OCI-LY7 (cell line): ENCODE results near the gene TMEM218. TPM values are rescaled to one million over a fixed set of nuclear protein-coding genes. Genes with fewer than 3 reads are reported as not detected.
"Not testable (repeated sequence)": the region's sequence is repeated elsewhere in the genome, so short reads cannot be mapped to it uniquely, and the experiment has no call there.

Source experiments
- BruUV-seq: library from RNA; stranded (reverse); fragments of 400-500 nt; replicated peaks from 2 replicates; lab custom pipeline; 2021; lab: Mats Ljungman, UMichigan
- CTCF ChIA-PET: fragments of 300-600 bp; sonication (Branson Sonifier 250); formaldehyde crosslinking; loops from one replicate; lab custom pipeline; 2022; ENCODE audit warnings: antibody characterized with exemption; ENCODE audit not compliant: unreplicated experiment; lab: Charles Lee
- POLR2A ChIA-PET: fragments of 300-600 bp; sonication (Branson Sonifier 250); formaldehyde crosslinking; loops from one replicate; lab custom pipeline; 2022; ENCODE audit warnings: antibody characterized with exemption; lab: Charles Lee
- DNase-seq: peaks from one replicate; pipeline ENCODE4 v3.0.0-alpha.2; 2015; ENCODE audit warnings: low spot score
- H2AFZ ChIP-seq: fragments of 200-600 bp; sonication (generic), shearing (Covaris generic); 2 replicates; pipeline ENCODE4 v1.6.1; 2014; ENCODE audit warnings: mild to moderate bottlenecking, antibody characterized with exemption, low read length, moderate library complexity
- H3K27ac ChIP-seq: fragments of 200-600 bp; sonication (generic); 2 replicates; pipeline ENCODE4 v1.5.1; 2014; ENCODE audit warnings: mixed run types, low read depth, mild to moderate bottlenecking, moderate library complexity, low read length, inconsistent platforms; ENCODE audit not compliant: poor library complexity, severe bottlenecking
- H3K36me3 ChIP-seq: fragments of 200-600 bp; sonication (generic); 2 replicates; pipeline ENCODE4 v1.6.1; 2014; ENCODE audit warnings: mild to moderate bottlenecking, antibody characterized with exemption, low read length, moderate library complexity, mixed read lengths; ENCODE audit not compliant: insufficient read depth
- H3K4me1 ChIP-seq: fragments of 200-600 bp; sonication (generic); 2 replicates; pipeline ENCODE4 v1.5.1; 2014; ENCODE audit warnings: mild to moderate bottlenecking, low read length; ENCODE audit not compliant: insufficient read depth, poor library complexity, severe bottlenecking
- H3K4me2 ChIP-seq: fragments of 200-600 bp; sonication (generic); 2 replicates; pipeline ENCODE4 v1.6.1; 2014; ENCODE audit warnings: mild to moderate bottlenecking, low read length
- H3K4me3 ChIP-seq: fragments of 200-600 bp; sonication (generic); 2 replicates; pipeline ENCODE4 v1.5.1; 2014; ENCODE audit warnings: mild to moderate bottlenecking, low read depth, low read length; ENCODE audit not compliant: poor library complexity, severe bottlenecking
- H3K79me2 ChIP-seq: fragments of 200-600 bp; sonication (generic); 2 replicates; pipeline ENCODE4 v1.6.1; 2016; ENCODE audit warnings: low read depth, mild to moderate bottlenecking, low read length, moderate library complexity, mixed read lengths; ENCODE audit not compliant: insufficient read depth
- H3K9me2 ChIP-seq: fragments of 200-600 bp; sonication (generic); 2 replicates; pipeline ENCODE4 v1.6.1; 2016; ENCODE audit warnings: mild to moderate bottlenecking, low read length, mixed read lengths; ENCODE audit not compliant: insufficient read depth
- H3K9me3 ChIP-seq: fragments of 200-600 bp; sonication (generic); 2 replicates; pipeline ENCODE4 v1.6.1; 2014; ENCODE audit warnings: mild to moderate bottlenecking, mixed run types, low read length, mixed read lengths
- H4K20me1 ChIP-seq: fragments of 200-600 bp; sonication (generic); 2 replicates; pipeline ENCODE4 v1.6.1; 2014; ENCODE audit warnings: mild to moderate bottlenecking, antibody characterized with exemption, low read length, moderate library complexity, mixed read lengths; ENCODE audit not compliant: insufficient read depth
- CTCF ChIP-seq: fragments of 200-600 bp; sonication (generic); conservative IDR thresholded peaks from 2 replicates; pipeline ENCODE4 v1.5.1; 2014; ENCODE audit warnings: mild to moderate bottlenecking, antibody characterized with exemption, low read length, moderate library complexity, mixed read lengths
- EZH2phosphoT487 ChIP-seq: fragments of 200-600 bp; sonication (generic); IDR thresholded peaks from 2 replicates; pipeline ENCODE4 v1.6.1; 2018; ENCODE audit warnings: low read depth, borderline replicate concordance, mild to moderate bottlenecking, mixed run types, antibody characterized with exemption, low read length, moderate library complexity, mixed read lengths
- intact Hi-C: fragments of 100-400 bp; cut with micrococcal nuclease; formaldehyde crosslinking; loops from one replicate; pipeline ENCODE4 v1.10.0; 2022; ENCODE audit not compliant: unreplicated experiment
- total RNA-seq, 2 experiments: library from RNA; depleted of rRNA in 1 of 2; stranded (reverse); fragments of >200 nt in 1 of 2; shearing (Covaris generic) in 1 of 2; gene quantifications; 2 replicates each; pipeline ENCODE4 v1.2.3, GENCODE V29; 2014 to 2022

The TMEM218 gene
- total RNA-seq, 2 experiments from 2014 or later: 24.4 to 28.1 TPM

GRCh38 chr11:125091247-125091876 is 20.1 kb downstream of the TMEM218 start:
- no peaks in the 10 kb centered on the region for H3K9me3 ChIP-seq
- intact Hi-C loops: loop anchor here (1.0 to 2.0 kb wide), 2 partner anchors 50 to 257 kb away; no protein-coding TSS in a partner anchor
- peak; percentile 86 for TF ChIP-seq CTCF
- no peak for TF ChIP-seq EZH2phosphoT487
- H4K20me1 ChIP-seq: no peaks in the 10 kb centered on the region
- ChIA-PET CTCF (interaction anchor here (0.6 to 1.6 kb wide), 10 partner anchors 12 to 56 kb away, joined by 3 to 12 read pairs (median 4); no protein-coding TSS in a partner anchor), POLR2A (interaction anchor here (0.6 to 1.2 kb wide), 6 partner anchors 15 to 199 kb away, joined by 3 to 5 read pairs (median 4); no protein-coding TSS in a partner anchor)
- H3K4me2 ChIP-seq: no peak overlapping the region
- H3K79me2 ChIP-seq: no peaks in the 10 kb centered on the region
- H2AFZ ChIP-seq: peak overlapping the region; percentile 50; the same call in 1 of the 2 replicates
- H3K27ac ChIP-seq: no peak overlapping the region
- H3K4me3 ChIP-seq: no peak overlapping the region
- no peaks in the 10 kb centered on the region for H3K4me1 ChIP-seq
- H3K36me3 ChIP-seq: 0 out of 2 replicates have a peak, but pooled peaks cover 4% of the 10 kb centered on the region
- no TSS peak for BruUV-seq
- DNase-seq: peak; percentile 62
- no peaks in the 10 kb centered on the region for H3K9me2 ChIP-seq

DNA sequence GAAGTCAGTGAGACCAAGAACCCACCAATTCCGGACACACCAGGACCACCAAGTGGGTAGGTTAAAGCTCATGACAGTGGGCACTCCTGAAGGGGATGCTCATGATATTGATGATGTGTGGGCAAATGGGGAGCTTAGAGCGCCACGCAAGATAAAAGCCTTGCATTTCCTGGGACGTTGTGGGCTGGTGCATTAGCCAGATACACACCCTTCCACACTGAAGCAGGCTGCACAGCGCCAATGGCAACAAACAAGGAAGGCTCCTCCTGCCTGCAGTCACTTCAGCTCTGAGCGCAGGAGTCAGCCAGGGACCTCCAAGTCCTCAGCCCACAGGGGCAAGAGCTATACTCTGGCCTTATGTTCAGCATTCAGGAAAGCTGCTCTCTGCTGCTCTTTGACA is 20.6 kb downstream of the TMEM218 start:
- CTCF ChIA-PET: interaction anchor here (0.6 to 1.6 kb wide), 10 partner anchors 12 to 171 kb away, joined by 3 to 12 read pairs (median 4); no protein-coding TSS in a partner anchor
- no peak overlapping the region for H2AFZ ChIP-seq
- BruUV-seq: no TSS peak

GRCh38 chr11:125090151-125090550 is 21.3 kb downstream of the TMEM218 start:
- ChIA-PET POLR2A (interaction anchor here (1.1 to 1.2 kb wide), 2 partner anchors 8 to 16 kb away, joined by 4 to 5 read pairs; no protein-coding TSS in a partner anchor), CTCF (interaction anchor here (1.4 to 1.6 kb wide), 3 partner anchors 34 to 52 kb away, joined by 5 to 12 read pairs (median 6); no protein-coding TSS in a partner anchor)
- not testable (repeated sequence) for H3K4me3 ChIP-seq, H3K79me2 ChIP-seq, H3K4me2 ChIP-seq, H3K9me3 ChIP-seq, H3K4me1 ChIP-seq, BruUV-seq, H4K20me1 ChIP-seq, DNase-seq, H2AFZ ChIP-seq, H3K9me2 ChIP-seq, H3K36me3 ChIP-seq, H3K27ac ChIP-seq
- intact Hi-C loops: loop anchor here (2.0 kb wide), 1 partner anchor 259 kb away; no protein-coding TSS in a partner anchor

More for the DNA sequence above, 20.6 kb downstream of the TMEM218 start:
- Histone ChIP-seq H3K36me3 (0 out of 2 replicates have a peak, but pooled peaks cover 2% of the 10 kb centered on the region), H3K4me2 (no peak overlapping the region), H4K20me1 (no peaks in the 10 kb centered on the region), H3K79me2 (no peaks in the 10 kb centered on the region), H3K9me3 (no peaks in the 10 kb centered on the region), H3K4me3 (no peak overlapping the region), H3K9me2 (no peaks in the 10 kb centered on the region), H3K27ac (no peak overlapping the region), H3K4me1 (no peaks in the 10 kb centered on the region)
- intact Hi-C loops: loop anchor here (1.0 to 2.0 kb wide), 2 partner anchors 50 to 258 kb away; no protein-coding TSS in a partner anchor
- DNase-seq: no peak
- TF ChIP-seq CTCF (no peak), EZH2phosphoT487 (no peak)
- POLR2A ChIA-PET: interaction anchor here (0.6 to 1.2 kb wide), 7 partner anchors 15 to 199 kb away, joined by 3 to 5 read pairs (median 3); no protein-coding TSS in a partner anchor

DNA sequence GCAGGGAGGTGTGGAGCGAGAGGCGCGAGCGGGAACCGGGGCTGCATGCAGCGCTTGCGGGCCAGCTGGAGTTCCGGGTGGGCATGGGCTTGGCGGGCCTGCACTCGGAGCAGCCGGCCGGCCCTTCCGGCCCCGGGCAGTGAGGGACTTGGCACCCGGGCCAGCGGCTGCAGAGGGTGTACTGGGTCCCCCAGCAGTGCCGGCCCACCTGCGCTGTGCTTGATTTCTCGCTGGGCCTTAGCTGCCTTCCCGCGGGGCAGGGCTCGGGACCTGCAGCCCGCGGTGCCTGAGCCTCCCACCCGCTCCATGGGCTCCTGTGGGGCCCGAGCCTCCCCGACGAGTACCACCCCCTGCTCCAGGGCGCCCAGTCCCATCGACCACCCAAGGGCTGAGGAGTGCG is 21.9 kb downstream of the TMEM218 start:
- intact Hi-C loops, H3K27ac ChIP-seq, H2AFZ ChIP-seq, H3K9me2 ChIP-seq, H3K4me2 ChIP-seq, H3K4me3 ChIP-seq, CTCF ChIA-PET, DNase-seq, BruUV-seq, H4K20me1 ChIP-seq, H3K9me3 ChIP-seq, H3K4me1 ChIP-seq, H3K79me2 ChIP-seq, H3K36me3 ChIP-seq: not testable (repeated sequence)
- POLR2A ChIA-PET: interaction anchor here (1.1 kb wide), 1 partner anchor 9 kb away, joined by 4 read pairs; no protein-coding TSS in a partner anchor
